Neural cell (in vitro differentiated cells): ENCODE results near the gene OR9A4.

ENCODE experiments used
- EP300 ChIP-seq: fragments of 450-650 bp; conservative IDR thresholded peaks from 2 replicates; pipeline ENCODE4 v1.6.1; 2014; ENCODE audit warnings: antibody characterized with exemption, mild to moderate bottlenecking, moderate library complexity; ENCODE audit not compliant: poor library complexity, severe bottlenecking
- EZH2 ChIP-seq: fragments of 200-600, 300-800 bp; shearing (Covaris generic), sonication (generic); IDR thresholded peaks from 2 replicates; pipeline ENCODE4 v1.6.1; 2014; ENCODE audit warnings: antibody characterized with exemption, low read length, borderline replicate concordance, mild to moderate bottlenecking; ENCODE audit not compliant: insufficient read depth, poor library complexity, severe bottlenecking
- POLR2AphosphoS5 ChIP-seq: IDR thresholded peaks from 2 replicates; pipeline ENCODE4 v1.6.1; 2012
- RAD21 ChIP-seq: fragments of 450-650 bp; conservative IDR thresholded peaks from 2 replicates; pipeline ENCODE4 v1.6.1; 2014; ENCODE audit warnings: antibody characterized with exemption, mild to moderate bottlenecking, moderate library complexity
- TF ChIP-seq, protein P1 (sequence below): fragments of 450-650 bp; IDR thresholded peaks from 2 replicates; pipeline ENCODE4 v1.5.1; 2014; ENCODE audit warnings: antibody characterized with exemption, mild to moderate bottlenecking, moderate library complexity; ENCODE audit not compliant: poor library complexity, severe bottlenecking
- TF ChIP-seq, protein P2 (sequence below): IDR thresholded peaks from 2 replicates; pipeline ENCODE4 v1.6.1; 2012; ENCODE audit warnings: borderline replicate concordance

- TF ChIP-seq POLR2AphosphoS5 (no peak), EP300 (no peak), EZH2 (no peak), RAD21 (no peak)
- TF ChIP-seq, protein P1, sequence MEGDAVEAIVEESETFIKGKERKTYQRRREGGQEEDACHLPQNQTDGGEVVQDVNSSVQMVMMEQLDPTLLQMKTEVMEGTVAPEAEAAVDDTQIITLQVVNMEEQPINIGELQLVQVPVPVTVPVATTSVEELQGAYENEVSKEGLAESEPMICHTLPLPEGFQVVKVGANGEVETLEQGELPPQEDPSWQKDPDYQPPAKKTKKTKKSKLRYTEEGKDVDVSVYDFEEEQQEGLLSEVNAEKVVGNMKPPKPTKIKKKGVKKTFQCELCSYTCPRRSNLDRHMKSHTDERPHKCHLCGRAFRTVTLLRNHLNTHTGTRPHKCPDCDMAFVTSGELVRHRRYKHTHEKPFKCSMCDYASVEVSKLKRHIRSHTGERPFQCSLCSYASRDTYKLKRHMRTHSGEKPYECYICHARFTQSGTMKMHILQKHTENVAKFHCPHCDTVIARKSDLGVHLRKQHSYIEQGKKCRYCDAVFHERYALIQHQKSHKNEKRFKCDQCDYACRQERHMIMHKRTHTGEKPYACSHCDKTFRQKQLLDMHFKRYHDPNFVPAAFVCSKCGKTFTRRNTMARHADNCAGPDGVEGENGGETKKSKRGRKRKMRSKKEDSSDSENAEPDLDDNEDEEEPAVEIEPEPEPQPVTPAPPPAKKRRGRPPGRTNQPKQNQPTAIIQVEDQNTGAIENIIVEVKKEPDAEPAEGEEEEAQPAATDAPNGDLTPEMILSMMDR = no peak
- TF ChIP-seq, protein P2, sequence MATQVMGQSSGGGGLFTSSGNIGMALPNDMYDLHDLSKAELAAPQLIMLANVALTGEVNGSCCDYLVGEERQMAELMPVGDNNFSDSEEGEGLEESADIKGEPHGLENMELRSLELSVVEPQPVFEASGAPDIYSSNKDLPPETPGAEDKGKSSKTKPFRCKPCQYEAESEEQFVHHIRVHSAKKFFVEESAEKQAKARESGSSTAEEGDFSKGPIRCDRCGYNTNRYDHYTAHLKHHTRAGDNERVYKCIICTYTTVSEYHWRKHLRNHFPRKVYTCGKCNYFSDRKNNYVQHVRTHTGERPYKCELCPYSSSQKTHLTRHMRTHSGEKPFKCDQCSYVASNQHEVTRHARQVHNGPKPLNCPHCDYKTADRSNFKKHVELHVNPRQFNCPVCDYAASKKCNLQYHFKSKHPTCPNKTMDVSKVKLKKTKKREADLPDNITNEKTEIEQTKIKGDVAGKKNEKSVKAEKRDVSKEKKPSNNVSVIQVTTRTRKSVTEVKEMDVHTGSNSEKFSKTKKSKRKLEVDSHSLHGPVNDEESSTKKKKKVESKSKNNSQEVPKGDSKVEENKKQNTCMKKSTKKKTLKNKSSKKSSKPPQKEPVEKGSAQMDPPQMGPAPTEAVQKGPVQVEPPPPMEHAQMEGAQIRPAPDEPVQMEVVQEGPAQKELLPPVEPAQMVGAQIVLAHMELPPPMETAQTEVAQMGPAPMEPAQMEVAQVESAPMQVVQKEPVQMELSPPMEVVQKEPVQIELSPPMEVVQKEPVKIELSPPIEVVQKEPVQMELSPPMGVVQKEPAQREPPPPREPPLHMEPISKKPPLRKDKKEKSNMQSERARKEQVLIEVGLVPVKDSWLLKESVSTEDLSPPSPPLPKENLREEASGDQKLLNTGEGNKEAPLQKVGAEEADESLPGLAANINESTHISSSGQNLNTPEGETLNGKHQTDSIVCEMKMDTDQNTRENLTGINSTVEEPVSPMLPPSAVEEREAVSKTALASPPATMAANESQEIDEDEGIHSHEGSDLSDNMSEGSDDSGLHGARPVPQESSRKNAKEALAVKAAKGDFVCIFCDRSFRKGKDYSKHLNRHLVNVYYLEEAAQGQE = no peak
Measured at GRCh38 chr7:141880960-141881359, 35.2 kb upstream of the OR9A4 start.
